Spleen (tissue), 11 donors: Measurements from ENCODE around the gene PRKCE. TPM values are rescaled to one million over a fixed set of nuclear protein-coding genes. Genes with fewer than 3 reads are reported as not detected.

Experiments used
- DNase-seq: peaks from one replicate; pipeline ENCODE4 v3.0.0-alpha.2; 2020
- H3K27ac ChIP-seq, 8 donors: fragments of 200-600 bp; sonication (generic) in 7 of 8; 1 replicate in 4 of 8; 2 replicates in 4 of 8; pipeline versions ENCODE4 v1.5.0 to v1.8.0; 2016 to 2021; ENCODE audit warnings: inconsistent platforms in 4 of 8, mild to moderate bottlenecking in 4 of 8, moderate library complexity in 1 of 8
- H3K27me3 ChIP-seq, 7 donors: fragments of 200-600 bp; sonication (generic) in 6 of 7; replicated peaks in 1 of 7; 1 replicate in 4 of 7; 2 replicates in 3 of 7; pipeline versions ENCODE4 v1.5.0 to v1.8.0; 2016 to 2021; ENCODE audit warnings: inconsistent platforms in 3 of 7, mild to moderate bottlenecking in 1 of 7
- H3K36me3 ChIP-seq, 6 donors: fragments of 200-600 bp; sonication (generic) in 5 of 6; 1 replicate in 4 of 6; 2 replicates in 2 of 6; pipeline versions ENCODE4 v1.5.0 to v1.8.0; 2016 to 2021; ENCODE audit warnings: inconsistent platforms in 2 of 6
- H3K4me1 ChIP-seq, 6 donors: fragments of 200-600 bp; sonication (generic) in 5 of 6; 1 replicate in 3 of 6; 2 replicates in 3 of 6; pipeline versions ENCODE4 v1.5.0 to v1.8.0; 2016 to 2021; ENCODE audit warnings: inconsistent platforms in 3 of 6
- H3K4me3 ChIP-seq, 8 donors: fragments of 200-600 bp; sonication (generic) in 7 of 8; 1 replicate in 4 of 8; 2 replicates in 4 of 8; pipeline versions ENCODE4 v1.5.0 to v1.8.0; 2016 to 2021; ENCODE audit warnings: inconsistent platforms in 4 of 8, mild to moderate bottlenecking in 4 of 8, moderate library complexity in 2 of 8
- H3K9me3 ChIP-seq, 8 donors: fragments of 200-600 bp; sonication (generic) in 7 of 8; 1 replicate in 4 of 8; 2 replicates in 4 of 8; pipeline versions ENCODE4 v1.5.0 to v1.8.0; 2016 to 2021; ENCODE audit warnings: inconsistent platforms in 4 of 8
- POLR2A ChIP-seq, 3 donors: fragments of 450-650 bp; IDR thresholded peaks; one replicate each; pipeline ENCODE4 v1.5.1; 2017; ENCODE audit warnings: antibody characterized with exemption in 3 of 3, mild to moderate bottlenecking in 1 of 3
- POLR2AphosphoS5 ChIP-seq, 3 donors: sonication (generic); formaldehyde crosslinking; IDR thresholded peaks; one replicate each; pipeline ENCODE4 v1.5.1; 2017; ENCODE audit warnings: antibody characterized with exemption in 3 of 3
- WGBS, 5 donors: extraction: QIAGEN DNeasy Blood & Tissue Kit in 3 of 5; methylation state at CpG; one replicate each; pipeline versions ENCODE4 v1.1.5 to v1.1.7; 2013 to 2018; 5-methylcytosine and 5-hydroxymethylcytosine counted together
- intact Hi-C: fragments of 100-400 bp; cut with DNase I; formaldehyde crosslinking; loops from one replicate; pipeline ENCODE4 v1.15.0; 2023; ENCODE audit warnings: low total_unique reads
- polyA plus RNA-seq, 3 donors: library from polyadenylated mRNA; stranded (reverse); fragments of 200-250 nt; gene quantifications; one replicate each; pipeline ENCODE4 v1.2.1, GENCODE V29; 2013
- total RNA-seq, 7 donors: library from RNA; depleted of rRNA in 3 of 7; stranded (reverse); fragments of >200 nt in 3 of 7; fragmentation: NEBNext Ultra II Directional in 4 of 7; extraction: Animal tissue kit (Norgen Biotek cat#: 25700) in 4 of 7; gene quantifications; one replicate each; pipeline versions ENCODE4 v1.1.0 to v1.2.1, GENCODE V29; 2016 to 2021
- TF ChIP-seq, protein P1 (sequence below), 11 experiments: fragments of 200-600 bp in 7 of 11; fragments of 450-650 bp in 4 of 11; sonication (generic) in 4 of 11; IDR thresholded peaks in 8 of 11; conservative IDR thresholded peaks in 3 of 11; 1 replicate in 7 of 11; 2 replicates in 4 of 11; pipeline versions ENCODE4 v1.4.0 to v1.8.0; 2016 to 2021; ENCODE audit warnings: antibody characterized with exemption in 11 of 11, inconsistent platforms in 4 of 11, mild to moderate bottlenecking in 1 of 11
- donor health status: healthy with polysubstance abuse.
- donor health status: DM: no; HTN: no; CAD: no; lungs with moderate emphysema.
- donor health status: DM: no; HTN: no; CAD: no.
- donor health status: Bipolar disorder and iron deficiency.
- donor health status: healthy.
- donor health status: DM: no; HTN: no; CAD: no.
- donor health status: DM: yes; HTN: yes; CAD: no.

Gene PRKCE
- total and polyA plus RNA-seq, 10 donors: 2.5 to 43.6 (median 18.8) TPM

DNA sequence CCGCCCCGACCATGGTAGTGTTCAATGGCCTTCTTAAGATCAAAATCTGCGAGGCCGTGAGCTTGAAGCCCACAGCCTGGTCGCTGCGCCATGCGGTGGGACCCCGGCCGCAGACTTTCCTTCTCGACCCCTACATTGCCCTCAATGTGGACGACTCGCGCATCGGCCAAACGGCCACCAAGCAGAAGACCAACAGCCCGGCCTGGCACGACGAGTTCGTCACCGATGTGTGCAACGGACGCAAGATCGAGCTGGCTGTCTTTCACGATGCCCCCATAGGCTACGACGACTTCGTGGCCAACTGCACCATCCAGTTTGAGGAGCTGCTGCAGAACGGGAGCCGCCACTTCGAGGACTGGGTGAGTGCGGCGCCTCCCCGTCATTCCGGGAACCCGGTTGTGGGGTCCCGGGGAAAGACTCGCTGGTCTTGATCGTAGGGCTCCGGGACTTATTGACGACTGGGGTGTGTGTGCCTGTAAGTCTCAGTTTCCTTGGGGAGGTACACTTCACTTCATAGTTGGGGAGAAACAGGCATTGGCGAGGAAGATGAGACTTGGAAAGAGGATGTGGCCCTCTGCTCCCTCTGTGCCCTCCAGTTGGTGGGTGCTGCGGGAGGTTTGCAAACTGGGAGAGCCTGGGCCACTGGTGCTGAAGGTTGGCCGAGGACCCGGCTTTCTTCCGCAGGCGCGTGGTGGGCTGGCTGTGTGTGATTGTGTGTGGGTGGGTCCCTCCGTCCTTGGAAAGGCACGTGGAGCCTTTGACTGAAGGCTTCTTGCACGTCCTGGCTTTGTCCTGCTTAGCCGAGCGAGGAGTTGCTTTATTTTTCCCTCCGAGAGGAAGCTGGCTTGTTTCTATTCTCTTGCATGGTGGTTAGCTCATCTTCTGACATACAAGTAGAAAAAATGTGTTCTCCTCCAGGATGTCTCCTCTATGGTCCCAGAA is 886 bp downstream of the PRKCE start:
- H3K4me3 ChIP-seq: peak overlapping the region; percentile 60 to 86 (median 75)
- H3K27ac ChIP-seq: peak overlapping the region; percentile 87 to 100 (median 98)
- WGBS, 5 donors: 3 to 9% (median 3%) methylated on average over 36 to 53 of the region's 53 CpGs
- H3K36me3 ChIP-seq: peaks cover 0 to 7% (median 0%) of the 10 kb centered on the region in 6 donors
- DNase-seq: peak; percentile 87
- intact Hi-C loops: no loop called here
- peaks cover 0 to 11% (median 0%) of the 10 kb centered on the region in 7 donors for H3K27me3 ChIP-seq
- TF ChIP-seq POLR2AphosphoS5 (IDR thresholded peaks at IDR 0.05) (peak; percentile 42 to 56 (median 54)), POLR2A (IDR thresholded peaks at IDR 0.05) (no peak)
- TF ChIP-seq, protein P1, sequence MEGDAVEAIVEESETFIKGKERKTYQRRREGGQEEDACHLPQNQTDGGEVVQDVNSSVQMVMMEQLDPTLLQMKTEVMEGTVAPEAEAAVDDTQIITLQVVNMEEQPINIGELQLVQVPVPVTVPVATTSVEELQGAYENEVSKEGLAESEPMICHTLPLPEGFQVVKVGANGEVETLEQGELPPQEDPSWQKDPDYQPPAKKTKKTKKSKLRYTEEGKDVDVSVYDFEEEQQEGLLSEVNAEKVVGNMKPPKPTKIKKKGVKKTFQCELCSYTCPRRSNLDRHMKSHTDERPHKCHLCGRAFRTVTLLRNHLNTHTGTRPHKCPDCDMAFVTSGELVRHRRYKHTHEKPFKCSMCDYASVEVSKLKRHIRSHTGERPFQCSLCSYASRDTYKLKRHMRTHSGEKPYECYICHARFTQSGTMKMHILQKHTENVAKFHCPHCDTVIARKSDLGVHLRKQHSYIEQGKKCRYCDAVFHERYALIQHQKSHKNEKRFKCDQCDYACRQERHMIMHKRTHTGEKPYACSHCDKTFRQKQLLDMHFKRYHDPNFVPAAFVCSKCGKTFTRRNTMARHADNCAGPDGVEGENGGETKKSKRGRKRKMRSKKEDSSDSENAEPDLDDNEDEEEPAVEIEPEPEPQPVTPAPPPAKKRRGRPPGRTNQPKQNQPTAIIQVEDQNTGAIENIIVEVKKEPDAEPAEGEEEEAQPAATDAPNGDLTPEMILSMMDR (IDR thresholded peaks at IDR 0.05 in 8 of 11, conservative IDR thresholded peaks at IDR 0.05 in 3 of 11): no peak
- no peaks in the 10 kb centered on the region for H3K9me3 ChIP-seq
- peaks cover 13 to 66% (median 43%) of the 10 kb centered on the region in 6 donors for H3K4me1 ChIP-seq

DNA sequence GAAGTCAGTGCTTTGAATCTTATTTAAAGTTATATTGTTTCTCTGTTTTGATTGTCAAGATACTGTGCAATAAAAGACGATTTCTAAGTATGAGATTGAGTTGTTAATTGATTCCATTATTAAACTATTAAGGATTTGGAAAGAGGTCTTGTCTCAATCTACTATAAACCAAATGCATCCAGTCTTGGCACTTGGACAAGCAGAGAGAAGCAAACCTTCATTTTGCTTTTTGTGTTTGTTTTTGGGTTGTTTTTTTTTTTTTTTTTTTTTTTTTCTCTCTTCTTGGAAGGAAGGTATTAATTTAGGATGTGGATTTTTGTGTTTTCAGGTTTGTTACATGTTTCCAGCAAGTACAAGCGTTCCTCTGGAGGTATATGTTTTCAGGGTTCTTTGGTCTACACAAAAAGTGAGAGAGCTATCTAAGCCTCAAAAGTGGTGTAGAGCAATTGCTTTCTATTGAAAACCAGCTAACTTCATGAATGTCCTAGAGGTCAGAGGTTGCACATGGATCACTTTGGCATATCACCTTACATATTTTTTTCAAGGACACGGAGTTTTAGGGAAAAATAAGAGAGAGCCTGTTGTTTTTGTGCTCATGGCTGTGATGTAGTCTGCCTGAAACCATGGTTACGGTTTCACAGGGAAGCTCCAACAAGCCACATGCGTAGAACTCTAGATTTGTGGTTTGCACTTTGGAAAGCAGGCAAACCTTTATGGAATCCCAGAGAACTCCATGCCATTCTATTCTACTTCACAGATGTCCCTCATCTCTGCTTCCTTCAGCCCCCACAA is 1.8 kb downstream of the PRKCE start:
- TF ChIP-seq POLR2AphosphoS5 (IDR thresholded peaks at IDR 0.05) (no peak), POLR2A (IDR thresholded peaks at IDR 0.05) (no peak)
- TF ChIP-seq, protein P1 (IDR thresholded peaks at IDR 0.05 in 8 of 11, conservative IDR thresholded peaks at IDR 0.05 in 3 of 11): no peak
- peak overlapping the region in 6 of 8 donors; percentile 63 to 86 (median 77) for H3K4me3 ChIP-seq
- H3K27ac ChIP-seq: peak overlapping the region in 1 of 8 donors; percentile 27
- no peaks in the 10 kb centered on the region for H3K9me3 ChIP-seq
- peaks cover 13 to 59% (median 41%) of the 10 kb centered on the region in 6 donors for H3K4me1 ChIP-seq
- H3K36me3 ChIP-seq: peaks cover 0 to 7% (median 0%) of the 10 kb centered on the region in 6 donors
- no peak for DNase-seq
- intact Hi-C loops: no loop called here
- WGBS, 5 donors: 76 to 79% (median 77%) methylated on average over 5 of the region's 5 CpGs
- peaks cover 0 to 11% (median 0%) of the 10 kb centered on the region in 7 donors for H3K27me3 ChIP-seq

DNA sequence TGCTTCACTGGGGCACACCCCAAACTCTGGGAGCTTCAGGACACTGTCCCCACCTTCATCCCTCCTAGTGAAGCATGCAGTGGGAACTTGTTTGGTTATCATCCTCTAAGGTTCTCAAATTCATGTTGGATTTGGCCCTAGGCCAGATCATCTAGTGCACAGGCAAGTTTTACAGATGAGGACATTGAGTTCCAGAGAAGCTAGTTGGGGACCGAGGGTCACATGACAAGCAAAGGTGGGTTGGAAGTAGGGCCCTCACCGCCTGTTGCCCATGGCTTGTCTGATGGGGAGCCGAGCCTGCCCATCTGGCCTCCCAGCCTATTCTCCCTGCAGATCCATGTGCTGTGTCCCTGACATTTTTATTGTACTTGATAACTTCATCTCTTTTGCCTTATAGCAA is 2.8 kb downstream of the PRKCE start:
- WGBS, 5 donors: 85 to 98% (median 96%) methylated on average over 3 of the region's 3 CpGs
- Histone ChIP-seq H3K4me3 (no peak overlapping the region), H3K27me3 (peaks cover 0 to 11% (median 0%) of the 10 kb centered on the region in 7 donors), H3K27ac (no peak overlapping the region), H3K4me1 (peaks cover 11 to 50% (median 33%) of the 10 kb centered on the region in 6 donors), H3K9me3 (no peaks in the 10 kb centered on the region), H3K36me3 (peaks cover 0 to 7% (median 0%) of the 10 kb centered on the region in 6 donors)
- DNase-seq: no peak
- intact Hi-C loops: no loop called here
- TF ChIP-seq, protein P1 (IDR thresholded peaks at IDR 0.05 in 8 of 11, conservative IDR thresholded peaks at IDR 0.05 in 3 of 11): no peak
- TF ChIP-seq POLR2A (IDR thresholded peaks at IDR 0.05): no peak
- no peak for TF ChIP-seq POLR2AphosphoS5 (IDR thresholded peaks at IDR 0.05)
